Measurements from ENCODE around the gene KPNA4.

The KPNA4 gene

DNA sequence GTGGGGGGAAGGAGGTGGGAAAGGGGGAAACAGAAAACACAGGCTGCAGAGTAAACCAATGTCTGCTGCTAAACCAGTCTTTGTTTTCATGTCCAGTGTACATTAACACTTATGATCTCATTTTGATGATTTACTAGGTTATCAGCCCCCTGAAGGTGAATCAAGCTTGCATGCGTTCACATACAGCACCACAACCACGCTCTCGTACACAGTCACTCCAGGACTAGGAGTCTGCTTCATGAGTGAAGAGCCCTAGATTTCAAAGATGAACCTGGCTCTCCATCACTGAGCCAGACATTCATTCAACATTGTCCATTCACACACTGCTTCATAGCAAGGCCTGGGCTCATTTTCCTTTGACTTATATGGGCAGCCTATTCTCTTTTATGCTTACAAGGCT is 64.0 kb downstream of the KPNA4 start:
- no peak for DNase-seq (ENCODE audit: low read depth)
- TF ChIP-seq, protein P1, sequence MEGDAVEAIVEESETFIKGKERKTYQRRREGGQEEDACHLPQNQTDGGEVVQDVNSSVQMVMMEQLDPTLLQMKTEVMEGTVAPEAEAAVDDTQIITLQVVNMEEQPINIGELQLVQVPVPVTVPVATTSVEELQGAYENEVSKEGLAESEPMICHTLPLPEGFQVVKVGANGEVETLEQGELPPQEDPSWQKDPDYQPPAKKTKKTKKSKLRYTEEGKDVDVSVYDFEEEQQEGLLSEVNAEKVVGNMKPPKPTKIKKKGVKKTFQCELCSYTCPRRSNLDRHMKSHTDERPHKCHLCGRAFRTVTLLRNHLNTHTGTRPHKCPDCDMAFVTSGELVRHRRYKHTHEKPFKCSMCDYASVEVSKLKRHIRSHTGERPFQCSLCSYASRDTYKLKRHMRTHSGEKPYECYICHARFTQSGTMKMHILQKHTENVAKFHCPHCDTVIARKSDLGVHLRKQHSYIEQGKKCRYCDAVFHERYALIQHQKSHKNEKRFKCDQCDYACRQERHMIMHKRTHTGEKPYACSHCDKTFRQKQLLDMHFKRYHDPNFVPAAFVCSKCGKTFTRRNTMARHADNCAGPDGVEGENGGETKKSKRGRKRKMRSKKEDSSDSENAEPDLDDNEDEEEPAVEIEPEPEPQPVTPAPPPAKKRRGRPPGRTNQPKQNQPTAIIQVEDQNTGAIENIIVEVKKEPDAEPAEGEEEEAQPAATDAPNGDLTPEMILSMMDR (IDR thresholded peaks at IDR 0.05; ENCODE audit: control insufficient read depth, extremely low read depth, insufficient read depth) = no peak
- H3K4me3 ChIP-seq (ENCODE audit: low read depth, low read length) = no peak overlapping the region

DNA sequence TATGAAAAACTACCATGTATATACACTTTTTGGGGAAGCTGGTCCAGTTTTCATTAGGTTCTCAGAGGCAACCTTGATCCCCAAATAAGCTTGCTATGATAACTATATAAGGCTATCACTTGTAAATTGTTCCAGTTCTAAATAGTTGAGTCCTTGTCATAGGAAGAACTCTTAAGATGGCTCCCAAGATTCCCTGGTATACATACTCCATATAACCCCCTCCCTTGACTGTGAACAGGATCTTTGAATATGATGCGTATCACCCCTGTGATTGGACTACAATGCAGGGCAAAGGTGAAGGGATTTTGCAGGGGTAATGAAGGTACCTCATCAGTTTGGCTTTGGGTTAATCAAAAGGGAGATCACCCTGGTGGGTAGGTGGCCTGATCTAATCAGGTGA is 67.2 kb downstream of the KPNA4 start:
- no peak for DNase-seq (ENCODE audit: low read depth)
- no peak overlapping the region for H3K4me3 ChIP-seq (ENCODE audit: low read depth, low read length)
- TF ChIP-seq, protein P1 (IDR thresholded peaks at IDR 0.05; ENCODE audit: control insufficient read depth, extremely low read depth, insufficient read depth) = no peak

DNA sequence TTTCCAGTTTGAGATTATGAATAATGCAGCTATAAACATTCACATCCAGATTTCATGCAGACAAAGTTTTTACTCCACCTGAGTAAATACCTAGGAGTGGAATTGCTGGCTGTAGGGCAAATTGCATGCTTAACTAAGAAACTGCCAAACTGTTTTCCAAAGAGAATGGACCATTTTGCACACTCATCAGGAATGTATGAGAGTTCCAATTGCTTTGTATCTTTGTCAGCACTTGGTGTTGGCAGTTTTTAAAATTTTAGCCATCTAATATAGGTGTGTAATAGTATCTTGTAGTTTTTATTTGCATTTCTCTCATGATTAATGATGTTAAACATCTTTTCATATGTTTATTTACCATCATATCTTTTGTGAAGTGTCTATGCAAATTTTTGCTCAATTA is 75.2 kb downstream of the KPNA4 start:
- H3K4me3 ChIP-seq (ENCODE audit: low read depth, low read length) = no peak overlapping the region
- no peak for DNase-seq (ENCODE audit: low read depth)
- TF ChIP-seq, protein P1 (IDR thresholded peaks at IDR 0.05; ENCODE audit: control insufficient read depth, extremely low read depth, insufficient read depth) = no peak

DNA sequence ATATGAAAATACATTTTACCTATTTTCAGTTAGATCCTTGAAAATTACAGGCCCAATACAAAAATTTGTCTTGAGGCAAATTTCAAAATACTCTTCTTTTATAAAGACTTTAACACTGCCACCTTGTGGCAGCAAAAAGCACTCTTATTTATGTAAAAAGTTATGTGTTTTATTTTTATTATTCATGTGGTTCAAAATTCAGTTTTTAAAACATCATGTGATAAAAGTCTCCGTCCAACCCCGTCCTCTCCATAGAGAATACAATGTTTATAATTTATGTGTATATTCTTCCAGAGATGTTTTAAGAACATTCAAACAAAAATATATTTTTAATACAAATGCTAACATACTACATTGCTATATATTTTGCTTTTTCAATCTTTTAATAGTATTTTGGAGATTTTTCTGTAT is 78.9 kb downstream of the KPNA4 start:
- no peak for DNase-seq (ENCODE audit: low read depth)
- H3K4me3 ChIP-seq (ENCODE audit: low read depth, low read length) = no peak overlapping the region
- TF ChIP-seq, protein P1 (IDR thresholded peaks at IDR 0.05; ENCODE audit: control insufficient read depth, extremely low read depth, insufficient read depth) = peak; percentile 51

DNA sequence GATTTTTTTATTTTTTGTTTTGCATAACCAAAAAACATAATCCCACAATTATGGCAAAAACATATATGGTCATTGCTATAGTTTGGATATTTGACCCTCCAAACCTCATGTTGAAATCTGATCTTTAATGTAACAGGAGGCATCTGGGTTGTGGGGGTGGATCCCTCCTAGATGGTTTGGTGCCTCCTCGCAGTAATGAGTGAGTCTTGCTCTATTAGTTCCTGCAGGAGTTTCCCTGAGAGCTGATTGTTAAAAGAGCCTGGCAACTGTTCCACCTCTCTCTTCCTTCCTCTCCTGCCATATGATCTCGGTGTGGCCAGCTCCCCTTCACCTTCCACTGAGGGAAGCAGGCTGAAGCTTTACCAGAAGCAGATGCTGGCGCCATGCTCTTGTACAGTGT is 82.6 kb downstream of the KPNA4 start:
- TF ChIP-seq, protein P1 (IDR thresholded peaks at IDR 0.05; ENCODE audit: control insufficient read depth, extremely low read depth, insufficient read depth) = no peak
- DNase-seq (ENCODE audit: low read depth) = no peak
- no peak overlapping the region for H3K4me3 ChIP-seq (ENCODE audit: low read depth, low read length)

DNA sequence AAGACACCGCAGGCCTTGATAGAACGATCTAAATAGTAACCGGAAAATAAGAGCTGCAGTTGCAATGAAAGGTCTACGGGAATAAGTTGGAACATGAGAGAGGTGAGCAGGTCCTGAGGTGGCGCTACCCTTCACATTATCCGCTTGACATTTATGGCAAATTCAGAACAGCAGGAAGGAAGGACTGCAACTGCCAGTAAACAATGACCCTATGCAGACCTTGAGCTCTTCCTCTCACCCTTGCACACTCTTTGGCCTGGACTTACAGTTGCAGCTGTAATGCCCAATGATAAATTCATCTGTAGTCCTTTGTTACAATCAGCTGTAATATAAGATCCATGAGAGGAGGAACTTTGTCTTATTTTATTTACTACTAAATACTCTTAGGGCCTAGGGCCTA is 83.5 kb downstream of the KPNA4 start:
- TF ChIP-seq, protein P1 (IDR thresholded peaks at IDR 0.05; ENCODE audit: control insufficient read depth, extremely low read depth, insufficient read depth) = no peak

DNA sequence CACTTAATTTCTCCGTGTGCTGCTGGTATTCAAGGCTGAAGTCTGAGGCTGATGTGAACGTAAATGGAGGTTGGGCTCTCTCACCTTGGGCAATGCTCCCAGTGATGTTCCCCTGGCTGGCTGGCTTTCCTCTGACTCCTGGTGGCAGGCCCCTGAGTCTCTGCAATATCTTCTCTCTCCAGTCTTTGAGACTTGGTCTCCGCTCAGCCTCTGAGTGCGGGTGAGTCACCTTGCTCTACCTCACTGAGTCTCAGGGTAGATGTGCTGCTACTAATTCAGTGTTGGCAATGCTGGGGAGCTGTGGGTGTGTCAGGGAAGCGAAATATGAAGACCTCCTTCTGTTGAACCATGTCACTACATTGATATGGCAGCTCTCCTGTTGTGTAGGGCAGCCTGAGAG is 84.4 kb downstream of the KPNA4 start:
- TF ChIP-seq, protein P1 (IDR thresholded peaks at IDR 0.05; ENCODE audit: control insufficient read depth, extremely low read depth, insufficient read depth) = no peak
- no peak overlapping the region for H3K4me3 ChIP-seq (ENCODE audit: low read depth, low read length)
- DNase-seq (ENCODE audit: low read depth) = no peak

More for the DNA sequence above, 83.5 kb downstream of the KPNA4 start:
- H3K4me3 ChIP-seq (ENCODE audit: low read depth, low read length) = no peak overlapping the region
- DNase-seq (ENCODE audit: low read depth) = no peak

Measured in LNCaP clone FGC (cell line).